ENCODE results near the gene KIF22.
"Not testable (repeated sequence)": the region's sequence is repeated elsewhere in the genome, so short reads cannot be mapped to it uniquely, and the experiment has no call there.

KIF22 gene

GRCh38 chr16:29790183-29790948, at the start of gene KIF22:
KIF22 (plus strand) TSS chr16:29790751; CDS start chr16:29790760, 9 bp downstream.
- peak; percentile 98 for DNase-seq

- DNase-seq, result no peak
Observed at GRCh38 chr16:29742683-29743275, 47.8 kb upstream of the KIF22 start.

GRCh38 chr16:29743475-29743826, 47.1 kb upstream of the KIF22 start:
- no peak for DNase-seq

GRCh38 chr16:29743827-29744531, 46.6 kb upstream of the KIF22 start:
- no peak for DNase-seq

- no peak for DNase-seq
Observed at GRCh38 chr16:29744541-29745101, 45.9 kb upstream of the KIF22 start.

GRCh38 chr16:29745121-29745852, 45.3 kb upstream of the KIF22 start:
- DNase-seq, result no peak

GRCh38 chr16:29745853-29746345, 44.7 kb upstream of the KIF22 start, which contains the start of gene C16orf54:
C16orf54 (minus strand) TSS chr16:29745990; CDS start chr16:29744951, 1,039 bp downstream.
- no peak for DNase-seq

GRCh38 chr16:29746518-29746917, 44.0 kb upstream of the KIF22 start:
- DNase-seq, result not testable (repeated sequence)

GRCh38 chr16:29747947-29748759, 42.4 kb upstream of the KIF22 start:
- DNase-seq, result no peak

- not testable (repeated sequence) for DNase-seq
Observed at GRCh38 chr16:29748760-29749149, 41.8 kb upstream of the KIF22 start.

- DNase-seq, result no peak
Observed at GRCh38 chr16:29753516-29753915, 37.0 kb upstream of the KIF22 start.

GRCh38 chr16:29756654-29757053, 33.9 kb upstream of the KIF22 start:
- no peak for DNase-seq

GRCh38 chr16:29757086-29757485, 33.5 kb upstream of the KIF22 start:
- DNase-seq, result not testable (repeated sequence)

- no peak for DNase-seq
Observed at GRCh38 chr16:29757950-29758466, 32.5 kb upstream of the KIF22 start.

- peak; percentile 37 for DNase-seq
Observed at GRCh38 chr16:29760567-29761279, 29.8 kb upstream of the KIF22 start.

GRCh38 chr16:29761280-29761651, 29.3 kb upstream of the KIF22 start:
- not testable (repeated sequence) for DNase-seq

- no peak for DNase-seq
Observed at GRCh38 chr16:29761882-29762281, 28.7 kb upstream of the KIF22 start.

GRCh38 chr16:29763326-29763725, 27.2 kb upstream of the KIF22 start:
- DNase-seq, result no peak

GRCh38 chr16:29765167-29766032, 25.2 kb upstream of the KIF22 start:
- DNase-seq, result peak; percentile 99

GRCh38 chr16:29766571-29766970, 24.0 kb upstream of the KIF22 start:
- DNase-seq, result no peak

All from DMS153 (cell line).